HG02970 (cell line): Measurements from ENCODE around the gene SP9.

Experiments used
- ATAC-seq: cut with Tn5 transposase; IDR thresholded peaks from one replicate; pipeline ENCODE4 v1.9.1; 2021; ENCODE audit warnings: mild to moderate bottlenecking, moderate library complexity, moderate number of reproducible peaks; ENCODE audit not compliant: unreplicated experiment, low FRiP score

SP9 gene

DNA sequence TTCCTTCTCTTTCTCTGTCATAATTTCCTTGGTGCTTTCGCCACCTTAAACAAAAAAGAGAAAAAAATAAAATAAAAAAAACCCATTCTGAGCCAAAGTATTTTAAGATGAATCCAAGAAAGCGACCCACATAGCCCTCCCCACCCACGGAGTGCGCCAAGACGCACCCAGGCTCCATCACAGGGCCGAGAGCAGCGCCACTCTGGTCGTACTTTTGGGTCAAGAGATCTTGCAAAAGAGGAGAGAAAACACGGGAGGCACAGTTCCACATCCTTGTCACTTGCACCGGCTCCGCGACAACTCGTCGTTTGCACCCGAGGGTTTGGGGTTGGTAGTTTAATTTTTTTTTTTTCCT lies 1.8 kb upstream of the SP9 start:
- ATAC-seq: no peak

- no peak for ATAC-seq
Observed at GRCh38 chr2:174333372-174334277, 1.1 kb upstream of the SP9 start.

GRCh38 chr2:174334278-174334715 lies 457 bp upstream of the SP9 start:
- ATAC-seq: no peak

- no peak for ATAC-seq
Observed at GRCh38 chr2:174335254-174335987, 667 bp downstream of the SP9 start.

GRCh38 chr2:174335988-174336500 lies 1.3 kb downstream of the SP9 start:
- ATAC-seq: no peak

GRCh38 chr2:174336501-174337336 lies 2.0 kb downstream of the SP9 start:
- ATAC-seq: no peak

DNA sequence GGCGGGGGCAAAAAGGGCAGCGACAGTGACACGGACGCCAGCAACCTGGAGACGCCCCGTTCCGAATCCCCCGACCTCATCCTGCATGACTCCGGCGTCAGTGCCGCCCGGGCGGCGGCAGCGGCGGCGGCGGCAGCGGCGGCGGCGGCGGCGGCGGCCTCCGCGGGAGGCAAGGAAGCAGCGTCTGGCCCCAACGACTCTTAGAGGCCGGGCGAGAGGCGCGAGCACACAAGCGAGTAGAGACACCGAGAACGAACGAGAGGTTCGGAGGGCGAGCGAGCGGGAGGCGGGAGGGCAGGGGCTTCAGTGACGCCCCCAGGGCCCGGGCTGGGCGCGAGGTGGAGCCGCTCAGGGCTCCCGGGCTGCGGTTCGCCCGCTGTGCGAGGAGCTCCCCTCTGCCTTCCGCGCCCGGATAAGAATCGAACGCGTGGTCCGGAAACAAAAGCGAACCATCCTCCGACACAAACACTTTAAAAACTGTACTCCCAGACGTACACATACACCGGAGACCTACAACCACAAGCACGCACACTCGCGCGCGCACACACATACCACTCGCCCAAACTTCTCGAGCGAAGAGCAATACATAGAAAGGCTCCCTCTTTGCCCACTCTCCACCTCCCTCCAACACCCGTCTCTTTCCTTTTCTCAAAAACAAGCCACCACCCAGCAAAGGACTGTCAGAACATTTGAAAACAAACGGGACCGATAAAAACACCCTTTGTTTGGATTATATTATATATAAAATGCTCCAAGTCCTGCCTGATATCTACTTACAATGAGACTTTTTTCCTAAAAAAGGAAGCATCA lies 2.8 kb downstream of the SP9 start:
- no peak for ATAC-seq

GRCh38 chr2:174338147-174338605 lies 3.4 kb downstream of the SP9 start:
- no peak for ATAC-seq

DNA sequence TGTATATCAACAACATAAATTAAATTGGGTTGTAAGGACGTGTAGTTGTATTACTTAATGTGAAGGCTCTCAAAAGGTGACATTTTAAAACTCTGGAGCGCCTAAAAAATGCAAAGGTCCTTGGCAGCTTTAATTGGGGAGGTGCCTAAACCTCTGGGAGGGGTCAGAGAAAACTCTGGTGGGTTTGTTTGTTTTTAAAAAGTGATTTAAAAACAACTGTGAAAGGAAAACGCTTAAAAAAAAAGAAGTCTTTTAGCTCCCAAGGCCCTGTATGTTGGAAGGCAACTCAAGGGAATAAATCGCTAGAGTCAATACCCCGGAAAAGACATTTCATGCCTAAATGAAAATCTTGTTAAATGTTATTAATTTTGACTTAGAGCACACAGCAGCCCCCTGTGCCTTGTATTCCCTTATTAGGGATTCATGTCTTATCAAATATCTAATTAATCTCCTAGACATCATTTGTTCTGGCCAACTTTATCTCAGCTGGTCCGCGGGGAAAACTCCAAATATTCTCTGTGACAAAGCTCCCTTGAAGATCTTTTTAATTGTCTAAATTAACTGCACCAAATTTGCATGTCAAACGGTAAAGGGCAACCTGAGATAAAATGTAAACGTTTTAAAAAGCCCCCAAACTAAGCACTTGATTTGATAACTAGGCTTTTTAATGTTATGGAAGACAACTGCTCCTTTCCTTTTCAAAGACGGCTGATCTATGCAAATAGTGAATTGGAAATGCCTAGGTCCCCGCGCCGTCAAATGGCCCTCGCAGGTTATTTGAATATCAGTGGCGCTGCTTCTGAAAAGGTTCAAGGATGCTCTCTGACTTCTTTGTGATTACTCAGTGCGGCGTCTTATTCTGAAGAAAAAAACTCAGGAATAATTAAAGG lies 4.2 kb downstream of the SP9 start:
- ATAC-seq: no peak

DNA sequence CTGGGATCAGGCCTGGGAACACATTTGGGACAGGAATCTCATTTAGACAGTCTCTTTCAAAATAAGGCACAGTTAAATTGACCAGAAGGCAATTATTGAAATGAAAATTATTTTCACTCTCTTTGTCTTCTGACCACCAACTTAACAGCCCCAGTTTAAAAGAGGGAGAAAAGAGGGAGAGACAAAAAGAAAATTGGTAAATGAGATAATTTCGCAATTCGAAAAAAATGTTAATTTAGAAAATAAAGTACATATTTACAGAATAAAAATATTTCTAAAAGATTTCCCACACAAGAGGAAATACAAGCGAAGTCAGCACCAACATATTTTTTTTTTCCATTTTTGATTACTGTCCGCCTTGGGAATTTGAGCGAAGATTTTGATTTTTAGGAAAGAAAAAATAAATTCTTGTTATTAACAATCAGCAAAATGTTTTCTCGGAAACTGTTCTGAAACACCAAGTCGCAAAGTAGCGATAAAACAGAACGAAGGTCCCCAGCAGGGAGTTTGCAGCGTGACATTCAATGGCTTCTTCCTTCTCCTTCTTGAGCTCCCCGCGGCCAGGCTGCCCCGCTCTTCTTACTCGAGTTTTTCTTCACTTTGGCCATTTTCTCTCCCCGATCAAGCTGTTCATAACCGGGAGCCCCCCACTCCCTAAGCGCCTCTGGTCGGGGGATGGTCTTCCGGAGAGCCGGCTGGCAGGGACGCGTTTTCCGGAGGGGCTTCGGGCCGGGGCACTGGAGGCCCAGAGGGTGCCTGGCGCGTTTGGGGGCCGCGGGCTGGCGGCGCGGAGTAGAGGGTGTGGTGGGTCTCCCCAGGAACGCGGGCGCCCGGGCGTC lies 5.0 kb downstream of the SP9 start:
- ATAC-seq: no peak

DNA sequence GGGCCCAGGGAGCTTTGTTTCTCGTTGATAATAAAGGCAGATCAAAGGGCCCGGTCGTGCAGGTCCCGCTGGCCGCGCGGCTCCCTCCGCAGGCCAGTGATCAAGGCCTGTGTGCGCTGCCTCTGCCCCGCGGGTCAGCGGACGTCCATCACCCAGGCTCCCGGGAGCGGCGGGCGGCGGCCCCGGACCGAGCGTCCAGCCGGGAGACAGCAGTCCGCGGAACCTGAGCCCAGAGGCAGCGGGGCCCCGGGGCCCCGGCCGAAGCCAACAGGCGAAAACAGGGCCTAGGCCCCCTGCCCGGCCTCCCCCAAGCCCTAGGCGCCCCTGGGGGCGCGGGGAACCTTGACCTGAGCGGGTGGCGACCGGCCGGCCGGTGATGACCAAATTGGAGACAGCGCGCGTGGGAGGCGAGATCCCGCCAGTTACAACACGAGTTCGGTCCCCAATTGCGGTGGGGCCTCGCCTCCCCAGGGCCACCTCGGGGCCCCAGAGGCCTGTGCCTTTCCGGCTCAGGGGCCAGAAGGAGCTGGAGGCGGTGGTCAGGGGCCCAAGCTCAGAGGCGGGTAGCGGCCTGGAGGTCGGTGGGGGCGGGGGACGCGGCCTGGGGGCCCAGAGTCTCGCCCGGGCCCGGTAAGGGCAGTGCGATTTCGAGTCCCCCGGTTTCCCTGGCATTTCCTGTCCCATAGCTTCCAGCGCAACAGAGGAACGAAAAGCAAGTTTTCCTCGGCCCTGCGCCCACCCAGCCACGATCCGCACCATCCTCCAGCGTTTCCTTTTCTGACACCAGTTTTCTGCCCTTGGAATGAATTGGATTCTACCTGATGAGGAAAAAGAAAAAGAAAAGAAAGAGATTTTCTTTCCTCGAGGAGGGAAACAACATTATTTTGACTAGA lies 5.9 kb downstream of the SP9 start:
- no peak for ATAC-seq

- ATAC-seq: no peak
Observed at GRCh38 chr2:174341293-174341994, 6.7 kb downstream of the SP9 start.

GRCh38 chr2:174341995-174342685 lies 7.4 kb downstream of the SP9 start:
- ATAC-seq: no peak

GRCh38 chr2:174342686-174343342 lies 8.1 kb downstream of the SP9 start:
- no peak for ATAC-seq

DNA sequence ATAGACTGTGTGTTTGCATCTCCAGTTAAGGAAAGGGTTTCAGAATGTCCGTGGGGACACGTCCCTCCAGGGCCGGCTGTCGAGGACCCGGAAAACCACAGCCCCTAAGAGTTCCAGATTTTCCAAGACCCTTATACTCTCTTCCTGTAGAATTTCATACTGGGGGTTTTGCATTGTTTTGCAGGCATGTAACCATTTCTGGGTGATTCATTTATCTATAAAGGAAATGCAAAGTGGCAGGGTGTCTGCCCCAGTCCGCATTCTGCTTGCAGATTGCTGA lies 8.5 kb downstream of the SP9 start:
- ATAC-seq: no peak
